GM23248 (cell line): ENCODE results near the gene BACE2. TPM values are rescaled to one million over a fixed set of nuclear protein-coding genes. Genes with fewer than 3 reads are reported as not detected.

ENCODE experiments used
- DNase-seq: peaks from one replicate; pipeline ENCODE4 v3.0.0-alpha.2; 2015
- H2AFZ ChIP-seq: fragments of 200-600 bp; sonication (generic); 2 replicates; pipeline ENCODE4 v1.6.1; 2016; ENCODE audit warnings: antibody characterized with exemption
- H3F3A ChIP-seq: fragments of 200-600 bp; sonication (generic); 2 replicates; pipeline ENCODE4 v1.6.1; 2016; ENCODE audit warnings: mild to moderate bottlenecking, antibody characterized with exemption, mixed run types; ENCODE audit not compliant: insufficient read depth
- H3K27ac ChIP-seq: fragments of 200-600 bp; sonication (generic); 2 replicates; pipeline ENCODE4 v1.5.1; 2016; ENCODE audit warnings: mild to moderate bottlenecking
- H3K27me3 ChIP-seq: fragments of 200-600 bp; sonication (generic); replicated peaks from 2 replicates; pipeline ENCODE4 v1.6.1; 2016; ENCODE audit warnings: mild to moderate bottlenecking; ENCODE audit not compliant: insufficient read depth
- H3K36me3 ChIP-seq: fragments of 200-600 bp; sonication (generic); 2 replicates; pipeline ENCODE4 v1.6.1; 2016; ENCODE audit warnings: low read depth, mild to moderate bottlenecking
- H3K4me1 ChIP-seq: fragments of 200-600 bp; sonication (generic); 2 replicates; pipeline ENCODE4 v1.6.1; 2016; ENCODE audit warnings: mild to moderate bottlenecking; ENCODE audit not compliant: insufficient read depth
- H3K4me2 ChIP-seq: fragments of 200-600 bp; sonication (generic); one replicate; pipeline ENCODE4 v1.6.1; 2016; ENCODE audit warnings: mild to moderate bottlenecking; ENCODE audit not compliant: unreplicated experiment
- H3K4me3 ChIP-seq: fragments of 200-600 bp; sonication (generic); 2 replicates; pipeline ENCODE4 v1.5.1; 2016; ENCODE audit warnings: mild to moderate bottlenecking
- H3K79me2 ChIP-seq: fragments of 200-600 bp; sonication (generic); 2 replicates; pipeline ENCODE4 v1.6.1; 2016; ENCODE audit warnings: mild to moderate bottlenecking; ENCODE audit not compliant: insufficient read depth
- H3K9ac ChIP-seq: fragments of 200-600 bp; sonication (generic); 2 replicates; pipeline ENCODE4 v1.6.1; 2016; ENCODE audit warnings: mild to moderate bottlenecking
- H3K9me2 ChIP-seq: fragments of 200-600 bp; sonication (generic); 2 replicates; pipeline ENCODE4 v1.6.1; 2016; ENCODE audit warnings: mixed run types, mild to moderate bottlenecking, moderate library complexity; ENCODE audit not compliant: insufficient read depth
- H3K9me3 ChIP-seq: fragments of 200-600 bp; sonication (generic); one replicate; pipeline ENCODE4 v1.6.1; 2017; ENCODE audit warnings: low read depth
- H4K20me1 ChIP-seq: fragments of 200-600 bp; sonication (generic); 2 replicates; pipeline ENCODE4 v1.6.0; 2016; ENCODE audit not compliant: insufficient read depth
- EZH2 ChIP-seq: fragments of 200-600 bp; sonication (generic); IDR thresholded peaks from 2 replicates; pipeline ENCODE4 v1.6.1; 2018; ENCODE audit warnings: antibody characterized with exemption, mild to moderate bottlenecking; ENCODE audit not compliant: insufficient read depth, poor library complexity, severe bottlenecking
- EZH2phosphoT487 ChIP-seq: fragments of 200-600 bp; sonication (generic); IDR thresholded peaks from 2 replicates; pipeline ENCODE4 v1.6.1; 2018; ENCODE audit warnings: antibody characterized with exemption, moderate library complexity, mild to moderate bottlenecking, low read depth; ENCODE audit not compliant: insufficient read depth
- whole genome bisulfite sequencing, 2 experiments: methylation state at CpG; one replicate each; pipeline ENCODE4 v1.1.6; 2015 to 2017; ENCODE audit warnings: low lambda C conversion rate in 2 of 2, low coverage in 1 of 2; ENCODE audit errors: missing lambda C conversion rate in 2 of 2; 5-methylcytosine and 5-hydroxymethylcytosine counted together
- in situ Hi-C: fragments of 300-500 bp; cut with MboI; formaldehyde crosslinking; loops from 2 replicates; pipeline ENCODE4 v1.15.0; 2020
- polyA plus RNA-seq: library from polyadenylated mRNA; unstranded; fragments of >200 nt; fragmentation: Nextera tagmentation; extraction: Ambion mirVana; gene quantifications from 2 replicates; pipeline ENCODE4 v1.2.1, GENCODE V29; 2016
- total RNA-seq: library from RNA; depleted of rRNA; stranded (reverse); fragments of >200 nt; shearing (Covaris generic); gene quantifications from 2 replicates; pipeline ENCODE4 v1.2.3, GENCODE V29; 2014

The BACE2 gene
- total and polyA plus RNA-seq, 2 experiments from 2014 or later = 69.5 to 97.8 TPM

GRCh38 chr21:41256771-41257702 lies 89.1 kb downstream of the BACE2 start:
- 95 to 97% methylated on average over 22 of the region's 22 CpGs for WGBS, 2 experiments
- Histone ChIP-seq H3K4me3 (no peak overlapping the region), H3F3A (peaks cover 21% of the 10 kb centered on the region; the same call in 1 of the 2 replicates), H3K27me3 (no peaks in the 10 kb centered on the region), H3K9me2 (no peaks in the 10 kb centered on the region), H3K36me3 (no peaks in the 10 kb centered on the region; the same call in 1 of the 2 replicates), H3K4me1 (peaks cover 25% of the 10 kb centered on the region), H2AFZ (no peak overlapping the region), H4K20me1 (no peaks in the 10 kb centered on the region), H3K79me2 (no peaks in the 10 kb centered on the region), H3K9ac (no peak overlapping the region), H3K4me2 (no peak overlapping the region), H3K9me3 (no peaks in the 10 kb centered on the region), H3K27ac (no peak overlapping the region)
- TF ChIP-seq EZH2phosphoT487 (no peak), EZH2 (no peak)
- in situ Hi-C loops = no loop called here
- no peak for DNase-seq

- H3K27ac ChIP-seq = no peak overlapping the region
- peaks cover 15% of the 10 kb centered on the region; the same call in 1 of the 2 replicates for H3F3A ChIP-seq
- H3K9ac ChIP-seq = no peak overlapping the region
- peaks cover 4% of the 10 kb centered on the region; the same call in 1 of the 2 replicates for H3K36me3 ChIP-seq
- H4K20me1 ChIP-seq = no peaks in the 10 kb centered on the region
- in situ Hi-C loops = no loop called here
- H3K9me2 ChIP-seq = no peaks in the 10 kb centered on the region
- H3K4me1 ChIP-seq = peaks cover 13% of the 10 kb centered on the region
- H2AFZ ChIP-seq = no peak overlapping the region
- no peaks in the 10 kb centered on the region for H3K27me3 ChIP-seq
- H3K79me2 ChIP-seq = no peaks in the 10 kb centered on the region
- no peak for DNase-seq
- no peak overlapping the region for H3K4me3 ChIP-seq
- no peak for TF ChIP-seq EZH2phosphoT487
- no peak for TF ChIP-seq EZH2
- 83 to 87% methylated on average over 3 of the region's 3 CpGs for WGBS, 2 experiments
- H3K4me2 ChIP-seq = no peak overlapping the region
- H3K9me3 ChIP-seq = no peaks in the 10 kb centered on the region
These were observed 90.7 kb downstream of the BACE2 start for GRCh38 chr21:41258617-41259016.

- TF ChIP-seq EZH2phosphoT487 (no peak), EZH2 (no peak)
- H3F3A ChIP-seq = no peaks in the 10 kb centered on the region
- no peak overlapping the region for H3K4me3 ChIP-seq
- H3K4me1 ChIP-seq = no peaks in the 10 kb centered on the region
- H3K27me3 ChIP-seq = no peaks in the 10 kb centered on the region
- in situ Hi-C loops = no loop called here
- H3K9ac ChIP-seq = no peak overlapping the region
- H3K79me2 ChIP-seq = no peaks in the 10 kb centered on the region
- no peak overlapping the region for H3K4me2 ChIP-seq
- H2AFZ ChIP-seq = no peak overlapping the region
- DNase-seq = no peak
- no peaks in the 10 kb centered on the region for H3K9me3 ChIP-seq
- H4K20me1 ChIP-seq = no peaks in the 10 kb centered on the region
- WGBS, 2 experiments = 90 to 94% methylated on average over 8 of the region's 8 CpGs
- no peaks in the 10 kb centered on the region for H3K9me2 ChIP-seq
- peaks cover 4% of the 10 kb centered on the region; the same call in 1 of the 2 replicates for H3K36me3 ChIP-seq
- no peak overlapping the region for H3K27ac ChIP-seq
These were observed 92.5 kb downstream of the BACE2 start for GRCh38 chr21:41260428-41260827.

GRCh38 chr21:41267346-41267745 lies 99.4 kb downstream of the BACE2 start:
- Histone ChIP-seq H3K27me3 (no peaks in the 10 kb centered on the region), H3K79me2 (no peaks in the 10 kb centered on the region), H2AFZ (no peak overlapping the region), H3K4me2 (no peak overlapping the region), H3K9me2 (no peaks in the 10 kb centered on the region), H4K20me1 (no peaks in the 10 kb centered on the region), H3F3A (no peaks in the 10 kb centered on the region), H3K27ac (no peak overlapping the region), H3K9ac (no peak overlapping the region), H3K4me1 (no peaks in the 10 kb centered on the region), H3K4me3 (no peak overlapping the region), H3K36me3 (peaks cover 8% of the 10 kb centered on the region; the same call in 1 of the 2 replicates), H3K9me3 (no peaks in the 10 kb centered on the region)
- TF ChIP-seq EZH2phosphoT487 = no peak
- TF ChIP-seq EZH2 = no peak
- no peak for DNase-seq
- 97% methylated on average over 2 of the region's 2 CpGs for WGBS, 2 experiments
- in situ Hi-C loops = no loop called here
